ENCODE data around the gene TAGLN2. TPM values are rescaled to one million over a fixed set of nuclear protein-coding genes. Genes with fewer than 3 reads are reported as not detected.

The TAGLN2 gene
- total RNA-seq, 1 donor from 2014 or later, result 20.1 TPM

DNA sequence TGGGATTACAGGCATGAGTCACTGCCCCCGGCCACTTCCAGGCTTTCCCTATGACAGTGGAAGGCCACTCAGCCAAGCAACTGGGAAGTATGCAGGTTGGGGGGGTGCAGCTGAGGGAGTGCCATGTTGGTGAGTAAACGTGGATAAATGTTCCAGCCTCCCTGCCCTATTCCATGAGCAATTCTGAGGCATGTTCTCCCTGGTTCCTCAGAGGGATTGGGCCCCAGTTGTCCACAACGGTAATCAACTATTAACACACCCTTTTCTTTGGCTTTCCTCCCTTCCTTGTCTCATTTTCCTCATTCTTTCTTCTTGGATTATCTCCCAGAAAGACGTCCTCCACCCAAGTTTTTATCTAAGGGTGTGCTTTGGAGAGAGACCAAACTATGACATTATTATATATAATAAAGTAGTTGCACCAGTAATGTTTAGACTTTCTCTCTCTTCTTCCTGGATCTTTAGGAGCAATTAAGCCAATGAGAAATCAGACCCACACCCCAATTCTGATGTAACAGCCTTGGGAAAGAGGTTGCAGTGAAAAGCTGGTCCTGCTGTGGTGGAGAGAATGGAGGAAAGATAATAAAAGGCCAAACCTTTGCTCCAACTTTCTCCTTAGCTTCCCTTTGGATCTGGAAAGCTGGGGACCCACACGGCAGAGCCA is 35.5 kb upstream of the TAGLN2 start:
- Mint-ChIP-seq H3K4me3 (no peak overlapping the region), H3K4me1 (peaks cover 13% of the 10 kb centered on the region), H3K36me3 (ENCODE audit: low read depth) (no peaks in the 10 kb centered on the region), H3K27me3 (ENCODE audit: low read depth) (peaks cover 20% of the 10 kb centered on the region), H3K9me3 (no peaks in the 10 kb centered on the region), H3K27ac (ENCODE audit: unreplicated experiment) (no peak overlapping the region)
- no peak for DNase-seq (ENCODE audit: low read depth, low spot score)
- TF ChIP-seq, protein P1, sequence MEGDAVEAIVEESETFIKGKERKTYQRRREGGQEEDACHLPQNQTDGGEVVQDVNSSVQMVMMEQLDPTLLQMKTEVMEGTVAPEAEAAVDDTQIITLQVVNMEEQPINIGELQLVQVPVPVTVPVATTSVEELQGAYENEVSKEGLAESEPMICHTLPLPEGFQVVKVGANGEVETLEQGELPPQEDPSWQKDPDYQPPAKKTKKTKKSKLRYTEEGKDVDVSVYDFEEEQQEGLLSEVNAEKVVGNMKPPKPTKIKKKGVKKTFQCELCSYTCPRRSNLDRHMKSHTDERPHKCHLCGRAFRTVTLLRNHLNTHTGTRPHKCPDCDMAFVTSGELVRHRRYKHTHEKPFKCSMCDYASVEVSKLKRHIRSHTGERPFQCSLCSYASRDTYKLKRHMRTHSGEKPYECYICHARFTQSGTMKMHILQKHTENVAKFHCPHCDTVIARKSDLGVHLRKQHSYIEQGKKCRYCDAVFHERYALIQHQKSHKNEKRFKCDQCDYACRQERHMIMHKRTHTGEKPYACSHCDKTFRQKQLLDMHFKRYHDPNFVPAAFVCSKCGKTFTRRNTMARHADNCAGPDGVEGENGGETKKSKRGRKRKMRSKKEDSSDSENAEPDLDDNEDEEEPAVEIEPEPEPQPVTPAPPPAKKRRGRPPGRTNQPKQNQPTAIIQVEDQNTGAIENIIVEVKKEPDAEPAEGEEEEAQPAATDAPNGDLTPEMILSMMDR (conservative IDR thresholded peaks at IDR 0.05), result no peak

GRCh38 chr1:159959451-159959850 is 34.1 kb upstream of the TAGLN2 start:
- Mint-ChIP-seq H3K9me3 (no peaks in the 10 kb centered on the region), H3K4me1 (peaks cover 4% of the 10 kb centered on the region), H3K27ac (ENCODE audit: unreplicated experiment) (no peak overlapping the region), H3K4me3 (no peak overlapping the region), H3K36me3 (ENCODE audit: low read depth) (no peaks in the 10 kb centered on the region), H3K27me3 (ENCODE audit: low read depth) (peaks cover 15% of the 10 kb centered on the region)
- TF ChIP-seq, protein P1 (conservative IDR thresholded peaks at IDR 0.05), result no peak
- DNase-seq (ENCODE audit: low read depth, low spot score), result no peak

GRCh38 chr1:159958719-159959380 is 33.5 kb upstream of the TAGLN2 start:
- TF ChIP-seq, protein P1 (conservative IDR thresholded peaks at IDR 0.05), result no peak
- DNase-seq (ENCODE audit: low read depth, low spot score), result no peak
- no peak overlapping the region for H3K4me3 Mint-ChIP-seq
- H3K36me3 Mint-ChIP-seq (ENCODE audit: low read depth), result no peaks in the 10 kb centered on the region
- no peak overlapping the region for H3K27ac Mint-ChIP-seq (ENCODE audit: unreplicated experiment)
- H3K9me3 Mint-ChIP-seq, result peaks cover 2% of the 10 kb centered on the region
- H3K4me1 Mint-ChIP-seq, result no peaks in the 10 kb centered on the region
- peaks cover 20% of the 10 kb centered on the region for H3K27me3 Mint-ChIP-seq (ENCODE audit: low read depth)

DNA sequence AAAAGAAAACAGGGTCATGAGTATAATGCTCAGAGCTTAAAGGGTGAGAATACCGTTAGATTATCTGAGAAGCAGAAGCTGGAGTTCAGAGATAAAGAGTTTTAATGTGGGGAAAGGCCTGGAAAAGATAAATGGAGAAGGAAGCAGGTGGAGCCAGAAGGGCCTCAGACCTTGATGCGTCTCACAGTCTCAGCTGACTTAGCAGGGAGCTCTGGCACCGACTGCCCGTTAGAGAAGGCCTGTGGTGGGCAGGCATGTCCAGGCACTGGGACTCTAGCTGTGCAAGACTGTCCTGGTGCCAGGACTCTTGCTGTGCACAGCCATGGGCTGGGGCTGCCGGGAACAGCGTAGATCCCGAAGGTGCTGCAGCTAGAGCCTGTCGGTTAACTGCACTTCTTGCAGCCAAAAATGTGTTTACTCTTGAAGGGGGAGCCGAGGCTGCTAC is 32.5 kb upstream of the TAGLN2 start:
- Mint-ChIP-seq H3K27ac (ENCODE audit: unreplicated experiment) (no peak overlapping the region), H3K9me3 (peaks cover 2% of the 10 kb centered on the region), H3K4me1 (no peaks in the 10 kb centered on the region), H3K36me3 (ENCODE audit: low read depth) (no peaks in the 10 kb centered on the region), H3K4me3 (no peak overlapping the region), H3K27me3 (ENCODE audit: low read depth) (peaks cover 25% of the 10 kb centered on the region)
- TF ChIP-seq, protein P1 (conservative IDR thresholded peaks at IDR 0.05), result no peak
- no peak for DNase-seq (ENCODE audit: low read depth, low spot score)

GRCh38 chr1:159955456-159955855 is 30.1 kb upstream of the TAGLN2 start:
- TF ChIP-seq, protein P1 (conservative IDR thresholded peaks at IDR 0.05), result no peak
- Mint-ChIP-seq H3K9me3 (peaks cover 7% of the 10 kb centered on the region), H3K36me3 (ENCODE audit: low read depth) (no peaks in the 10 kb centered on the region)

More at GRCh38 chr1:159955456-159955855, 30.1 kb upstream of the TAGLN2 start:
- DNase-seq (ENCODE audit: low read depth, low spot score), result no peak
- H3K27me3 Mint-ChIP-seq (ENCODE audit: low read depth), result peaks cover 39% of the 10 kb centered on the region
- H3K27ac Mint-ChIP-seq (ENCODE audit: unreplicated experiment), result no peak overlapping the region
- H3K4me3 Mint-ChIP-seq, result no peak overlapping the region
- H3K4me1 Mint-ChIP-seq, result no peaks in the 10 kb centered on the region

All from neural crest cell (in vitro differentiated cells).